Activated CD4-positive, alpha-beta T cell treated with anti-CD3 and anti-CD28 coated beads for 48 hours (primary cell): Measurements from ENCODE around the gene PAPSS1.
"Not testable (repeated sequence)": the region's sequence is repeated elsewhere in the genome, so short reads cannot be mapped to it uniquely, and the experiment has no call there.

ENCODE experiments used
- DNase-seq: peaks from one replicate; pipeline ENCODE4 v3.0.0-alpha.2; 2020

PAPSS1 gene

GRCh38 chr4:107685740-107686139, 34.3 kb downstream of the PAPSS1 start:
- DNase-seq = no peak

DNA sequence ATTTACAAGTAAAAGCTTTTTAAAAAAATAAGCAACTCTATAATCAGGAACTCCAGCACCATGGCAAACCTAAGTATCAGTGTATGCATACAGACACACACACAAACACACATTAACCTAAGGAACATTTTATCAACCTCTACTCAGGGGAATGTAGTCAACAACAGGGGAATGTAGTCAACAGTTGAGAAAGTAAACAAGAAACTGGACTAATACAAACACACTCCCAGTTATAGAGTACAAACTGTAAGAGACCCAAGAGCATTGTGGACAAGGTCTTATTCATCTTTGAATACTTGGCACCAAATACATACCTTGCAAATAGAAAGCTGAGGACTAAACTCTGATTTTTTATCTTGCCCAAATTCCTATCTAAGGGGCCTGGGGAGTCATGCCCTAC, 36.2 kb downstream of the PAPSS1 start:
- DNase-seq = no peak

DNA sequence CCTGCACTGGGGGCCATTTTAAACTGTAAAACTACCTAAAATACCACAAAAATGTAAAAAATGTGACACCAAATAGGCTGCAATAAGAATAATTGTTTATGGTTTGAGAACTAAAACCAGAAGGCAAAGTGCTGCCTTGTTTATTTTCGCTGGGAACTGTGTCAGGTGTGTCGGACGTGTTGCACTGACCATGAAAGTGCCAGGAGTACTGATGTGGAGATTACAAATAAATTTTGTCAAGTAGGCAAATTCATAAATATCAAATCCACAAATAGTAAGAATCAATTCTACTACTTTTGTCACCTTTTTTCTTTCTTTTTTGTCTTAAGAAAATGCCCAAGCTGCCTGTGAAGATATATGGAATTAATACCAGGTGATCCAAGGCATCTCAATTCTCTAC, 37.7 kb downstream of the PAPSS1 start:
- DNase-seq = no peak

DNA sequence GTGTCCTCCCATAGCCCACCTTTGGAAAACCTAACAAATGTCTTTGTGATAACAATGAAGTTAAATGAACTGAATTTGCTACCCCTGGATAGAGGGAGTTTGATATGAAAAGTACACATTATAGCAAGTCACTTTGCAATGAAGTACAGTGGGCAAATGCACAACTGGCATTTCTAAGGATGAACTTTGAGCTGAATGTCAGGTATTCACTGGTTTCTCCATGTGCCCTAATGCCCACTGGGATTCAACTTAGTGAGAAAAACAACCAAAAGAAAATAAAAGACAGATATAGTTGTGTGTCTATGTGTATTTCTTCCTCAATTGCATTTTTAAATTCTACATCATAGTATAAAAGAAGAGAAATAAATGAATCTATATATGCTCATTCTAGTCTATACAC, 51.0 kb downstream of the PAPSS1 start:
- no peak for DNase-seq

GRCh38 chr4:107666134-107666533, 53.9 kb downstream of the PAPSS1 start:
- no peak for DNase-seq

DNA sequence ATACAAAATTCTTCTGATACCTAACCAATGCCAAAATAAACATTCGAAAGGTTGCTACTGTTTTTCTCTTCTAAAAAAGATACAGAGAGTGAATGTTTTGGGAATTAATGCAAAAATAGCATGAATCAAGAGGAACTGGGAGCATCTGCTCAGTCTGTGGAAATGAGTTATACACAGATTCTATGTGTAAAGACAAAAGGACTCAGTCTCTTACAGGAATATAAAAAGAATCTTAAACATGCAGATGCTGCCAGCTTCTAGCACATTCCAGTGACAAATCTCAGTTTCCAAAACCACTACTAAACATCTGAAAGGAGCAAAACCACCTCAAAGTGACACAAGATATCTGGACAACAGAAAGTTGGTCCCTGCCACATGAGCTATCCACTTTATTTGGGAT, 55.0 kb downstream of the PAPSS1 start:
- no peak for DNase-seq

DNA sequence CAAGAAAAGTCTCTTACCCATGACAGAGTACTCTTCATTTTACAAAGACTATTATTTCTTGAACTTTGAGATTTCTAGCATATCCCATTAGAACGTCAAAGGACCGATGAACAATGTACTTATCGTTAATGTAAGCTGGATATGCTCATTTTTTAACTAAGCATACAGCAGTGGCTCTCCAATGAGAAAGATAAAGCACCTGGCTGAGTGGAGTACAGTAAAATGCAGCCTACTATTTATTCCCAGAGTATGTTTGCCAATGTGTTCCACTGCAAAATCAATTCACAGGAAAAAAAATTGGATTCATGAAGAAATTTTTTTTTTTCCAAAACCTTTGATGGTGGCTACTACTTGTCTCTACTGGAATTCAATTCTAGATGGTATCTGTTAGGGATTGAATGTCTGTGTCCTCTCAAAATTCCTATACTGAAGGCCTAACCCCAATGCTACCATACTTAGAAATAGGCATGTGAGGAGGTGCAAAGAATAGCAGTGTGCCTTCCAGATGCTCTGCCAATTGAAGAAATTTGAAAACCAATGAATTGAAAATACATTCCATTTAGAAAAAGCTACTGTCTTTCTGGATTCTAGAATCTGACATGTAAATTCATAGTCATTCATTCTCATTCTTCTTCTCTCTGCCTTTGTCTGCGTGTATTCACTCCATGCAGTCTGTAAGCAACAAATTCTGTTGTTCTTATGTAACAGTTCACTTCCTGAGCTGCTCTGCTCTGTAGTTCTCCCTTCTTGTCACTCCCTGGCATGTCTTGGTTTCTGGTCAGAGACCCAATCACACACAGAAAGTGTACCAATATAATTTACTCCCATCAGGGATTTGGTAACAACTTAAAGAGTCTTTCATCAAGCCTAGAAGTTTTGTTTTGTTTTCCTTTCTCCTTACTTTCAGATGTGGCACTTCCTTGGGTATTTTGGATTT, 61.4 kb downstream of the PAPSS1 start:
- DNase-seq = no peak

DNA sequence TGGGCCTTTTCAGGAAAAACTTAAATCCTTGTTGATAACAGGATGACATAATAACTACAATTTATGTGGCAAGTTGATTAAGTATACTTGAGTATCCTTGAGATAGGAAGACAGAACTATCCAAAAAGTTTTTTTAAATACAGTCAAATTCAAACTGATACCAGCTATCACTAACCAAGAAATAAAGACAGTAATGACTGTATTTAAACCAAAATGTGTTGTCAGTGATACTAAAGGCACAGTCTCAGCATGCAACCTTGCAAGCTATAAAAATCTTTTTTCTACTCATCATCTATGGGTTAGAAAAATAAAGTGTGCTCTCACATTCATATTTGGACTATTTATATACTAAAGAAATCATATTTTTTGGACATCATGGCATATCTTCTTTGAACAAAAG, 64.7 kb downstream of the PAPSS1 start:
- DNase-seq = no peak

DNA sequence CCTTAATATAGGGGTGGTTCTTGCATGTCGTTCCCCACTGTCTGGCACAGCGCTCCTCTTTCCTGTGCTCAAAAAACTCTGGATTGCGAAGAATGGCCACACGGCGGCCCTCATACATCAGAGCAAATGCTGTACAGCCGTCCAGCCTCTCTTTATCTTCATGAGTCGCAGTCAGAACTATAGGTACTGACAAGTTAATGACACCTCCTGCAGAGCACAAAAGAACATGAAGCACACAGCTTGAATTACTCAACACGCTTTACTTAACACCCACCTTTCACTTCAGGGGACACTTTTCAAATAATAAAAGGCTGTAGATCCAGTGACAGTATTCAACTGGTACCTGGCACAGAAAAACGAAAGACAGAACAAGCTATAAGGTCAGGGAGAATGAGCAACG, 65.3 kb downstream of the PAPSS1 start:
- no peak for DNase-seq

DNA sequence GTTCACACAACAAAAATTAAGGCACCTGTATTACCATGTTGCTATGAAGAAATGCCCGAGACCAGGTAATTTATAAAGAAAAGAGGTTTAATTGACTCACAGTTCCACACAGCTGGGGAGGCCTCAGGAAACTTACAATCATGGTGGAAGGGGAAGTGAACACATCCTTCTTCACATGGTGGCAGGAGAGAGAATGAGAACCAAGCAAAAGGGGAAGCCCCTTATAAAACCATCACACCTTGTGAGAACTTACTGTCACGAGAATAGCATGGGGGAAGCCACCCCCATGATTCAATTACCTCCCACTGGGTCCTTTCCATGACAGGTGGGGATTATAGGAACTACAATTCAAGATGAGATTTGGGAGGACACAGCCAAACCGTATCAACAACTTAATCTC, 68.6 kb downstream of the PAPSS1 start:
- not testable (repeated sequence) for DNase-seq

DNA sequence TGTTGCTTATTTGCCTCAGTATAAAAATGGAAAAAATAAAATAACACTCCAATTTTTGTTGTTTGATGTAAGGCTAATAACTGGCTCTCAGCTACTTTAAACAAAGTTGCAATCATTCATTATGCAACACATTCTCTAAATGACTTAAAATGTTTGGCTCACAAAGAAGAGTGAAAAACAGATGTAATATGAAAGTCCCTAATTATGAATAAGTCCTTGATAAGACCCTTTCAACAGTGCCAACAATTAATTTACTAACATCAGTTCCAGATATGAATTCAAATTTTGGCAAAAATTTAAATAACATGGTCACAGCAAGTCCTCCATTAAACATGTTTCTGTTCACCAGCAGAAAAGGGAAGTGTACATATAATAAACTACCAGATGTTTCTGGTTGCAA, 69.8 kb downstream of the PAPSS1 start:
- no peak for DNase-seq

GRCh38 chr4:107648178-107648991, 71.6 kb downstream of the PAPSS1 start:
- DNase-seq = no peak

- DNase-seq = no peak
Measured at GRCh38 chr4:107647591-107647990, 72.4 kb downstream of the PAPSS1 start.

- DNase-seq = no peak
Measured at GRCh38 chr4:107645604-107646003, 74.4 kb downstream of the PAPSS1 start.

DNA sequence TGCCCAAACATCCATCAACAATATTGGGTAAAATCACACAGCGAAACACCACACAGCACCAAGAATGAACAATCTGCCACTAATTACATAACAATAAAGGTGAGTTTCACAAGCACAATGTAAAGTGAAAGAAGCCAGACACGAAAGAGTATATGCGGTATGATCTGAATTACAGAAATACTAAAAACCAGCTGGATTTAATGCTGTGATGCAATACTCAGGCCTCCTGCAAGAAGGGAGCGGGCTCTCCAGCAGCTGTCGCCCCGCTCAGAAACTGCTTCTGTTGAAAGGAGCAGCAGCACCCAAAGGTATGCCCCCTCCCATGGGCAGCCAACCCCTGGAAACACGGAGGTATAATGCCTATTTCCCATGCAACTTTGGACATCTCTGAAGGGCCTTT, 77.0 kb downstream of the PAPSS1 start:
- no peak for DNase-seq

DNA sequence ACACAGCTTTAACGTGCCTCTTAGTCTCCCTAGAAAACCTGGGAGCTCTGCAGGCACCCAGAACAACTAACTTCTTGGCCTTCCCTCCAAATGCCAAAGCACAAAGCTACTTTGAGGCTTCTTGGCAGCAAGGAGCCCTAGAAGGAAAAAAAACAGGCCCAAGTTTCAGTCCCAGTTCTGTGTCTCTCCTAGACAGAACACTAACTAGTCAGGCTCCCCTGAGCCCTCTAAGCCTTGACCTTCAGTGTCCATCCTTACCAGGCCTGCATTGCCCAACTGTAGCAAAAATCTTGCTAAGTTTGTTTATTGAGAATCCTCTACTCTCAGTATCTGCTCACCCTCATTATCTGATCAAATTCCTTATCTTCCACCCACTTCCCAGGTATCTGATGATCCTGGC, 79.2 kb downstream of the PAPSS1 start:
- no peak for DNase-seq

DNA sequence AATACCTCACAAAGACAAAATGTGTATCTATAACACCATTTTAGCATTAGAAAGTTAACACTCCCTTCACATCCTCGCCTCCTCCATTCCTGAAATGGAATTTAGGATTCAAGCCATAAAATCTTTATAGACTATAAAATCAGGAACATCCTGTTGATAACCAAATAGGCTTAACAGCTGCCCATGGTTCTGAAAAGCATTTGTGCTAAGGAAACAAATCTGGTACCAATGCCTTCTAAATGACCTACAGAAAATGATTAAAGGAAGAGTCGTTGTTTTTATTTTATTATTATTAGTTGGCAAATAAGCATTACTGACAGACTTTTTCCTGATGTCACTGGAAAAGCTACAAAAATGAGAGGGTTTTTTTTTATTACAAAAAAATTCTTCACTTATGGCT, 79.8 kb downstream of the PAPSS1 start:
- DNase-seq = no peak

DNA sequence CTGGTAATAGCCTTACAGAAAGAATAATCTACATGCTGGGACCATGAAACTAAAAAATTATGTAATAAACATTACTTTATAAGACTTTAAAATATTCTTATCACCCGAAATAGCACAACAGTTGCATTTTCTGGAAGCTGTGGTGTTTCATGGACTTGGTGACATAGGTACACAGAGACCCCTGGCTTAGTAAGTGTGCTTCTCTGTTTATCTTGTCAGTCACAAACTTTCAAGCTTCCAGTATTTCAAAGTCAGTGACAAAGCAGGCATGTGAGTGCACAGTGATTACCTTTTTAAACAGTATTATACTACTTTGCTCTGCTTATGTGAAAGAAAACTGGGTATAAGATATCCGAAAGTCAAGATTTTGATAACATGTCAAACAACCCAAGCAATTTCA, 84.3 kb downstream of the PAPSS1 start:
- no peak for DNase-seq

DNA sequence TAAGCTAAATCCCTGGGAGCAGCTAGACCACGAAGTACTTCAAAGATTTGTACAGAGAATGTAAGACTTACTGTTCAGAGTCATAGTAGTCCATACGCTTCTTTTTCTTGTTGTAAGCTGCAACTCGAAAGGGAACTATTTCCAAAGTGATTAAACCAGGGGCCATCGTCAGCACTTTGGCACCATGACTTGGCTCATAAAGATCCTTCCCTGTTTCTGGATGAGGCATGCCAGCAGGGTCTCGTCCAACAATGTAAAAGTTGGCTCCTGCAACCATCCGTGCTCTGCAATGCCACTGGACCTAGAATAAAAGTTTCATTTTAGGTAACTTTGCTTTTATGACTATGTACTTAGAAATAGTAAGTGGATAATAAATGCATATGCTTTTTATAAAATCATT, 88.5 kb downstream of the PAPSS1 start:
- DNase-seq = no peak

GRCh38 chr4:107630185-107630705, 89.8 kb downstream of the PAPSS1 start:
- DNase-seq = no peak

DNA sequence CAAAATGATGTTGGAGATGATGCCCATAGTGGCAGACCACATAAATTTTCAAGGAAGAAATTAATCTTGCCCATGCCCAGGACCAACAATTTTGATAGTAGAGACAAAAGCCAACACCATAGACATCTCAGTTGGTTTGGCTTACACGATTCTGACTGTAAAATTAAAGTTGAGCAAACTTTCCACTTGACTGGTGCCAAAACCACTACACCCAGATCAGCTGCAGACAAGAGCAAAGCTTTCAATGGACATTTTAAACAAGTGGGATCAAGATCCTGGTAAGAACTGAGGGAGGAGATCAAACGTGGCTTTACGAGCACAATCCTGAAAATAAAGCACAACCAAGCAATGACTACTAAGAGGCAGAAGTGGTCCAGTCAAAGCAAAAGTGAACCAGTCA, 90.7 kb downstream of the PAPSS1 start:
- no peak for DNase-seq

DNA sequence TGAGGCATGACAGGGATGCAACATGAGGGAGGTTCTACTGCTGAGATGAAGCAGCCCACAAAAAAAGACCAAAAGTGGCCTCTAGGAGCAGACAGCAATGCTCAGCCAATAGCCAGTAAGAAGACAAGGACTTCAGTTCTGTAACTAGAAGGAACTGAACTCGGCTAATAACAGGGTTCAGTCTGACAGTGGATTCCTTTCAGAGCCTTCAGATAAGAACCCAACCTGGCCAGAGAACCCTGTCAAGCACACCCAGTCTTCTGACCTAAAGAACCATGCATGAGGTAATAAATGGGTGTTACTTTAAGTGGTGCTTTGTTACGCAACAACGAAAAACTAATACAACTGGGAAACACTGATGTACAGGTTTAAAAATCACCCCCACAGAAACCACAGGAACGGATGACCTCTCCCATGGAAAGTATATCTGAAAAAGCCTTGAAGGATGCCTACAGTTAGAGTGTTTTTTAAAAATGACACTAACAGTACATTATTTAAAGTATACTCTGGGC, 94.6 kb downstream of the PAPSS1 start:
- DNase-seq = no peak

GRCh38 chr4:107624024-107624423, 96.0 kb downstream of the PAPSS1 start:
- DNase-seq = no peak

GRCh38 chr4:107622006-107622405, 98.0 kb downstream of the PAPSS1 start:
- DNase-seq = no peak
